ENCODE results near the gene POLR3H. TPM values are rescaled to one million over a fixed set of nuclear protein-coding genes. Genes with fewer than 3 reads are reported as not detected.

The POLR3H gene
- total RNA-seq, 1 donor from 2014 or later, result 39.0 TPM

DNA sequence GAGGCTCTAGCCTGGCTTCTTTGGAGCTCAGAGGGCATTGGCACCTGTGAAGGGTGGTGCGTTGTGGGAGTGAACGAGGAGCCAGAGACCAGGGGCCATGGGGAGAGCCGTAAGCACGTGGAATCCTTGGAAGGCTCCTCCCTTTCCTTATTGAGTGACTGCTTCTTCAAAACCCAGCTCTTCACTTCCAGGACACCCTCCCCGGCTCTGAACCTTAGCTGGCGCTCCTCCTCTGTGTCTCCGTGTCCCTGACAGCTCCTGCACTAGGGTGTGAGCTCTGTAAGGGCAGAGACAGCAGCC is 26.3 kb downstream of the POLR3H start:
- intact Hi-C loops (cut with DNase I), result loop anchor here (10.0 kb wide), 1 partner anchor 123 kb away; no protein-coding TSS in a partner anchor
- H3K36me3 ChIP-seq, result peaks cover 83% of the 10 kb centered on the region

DNA sequence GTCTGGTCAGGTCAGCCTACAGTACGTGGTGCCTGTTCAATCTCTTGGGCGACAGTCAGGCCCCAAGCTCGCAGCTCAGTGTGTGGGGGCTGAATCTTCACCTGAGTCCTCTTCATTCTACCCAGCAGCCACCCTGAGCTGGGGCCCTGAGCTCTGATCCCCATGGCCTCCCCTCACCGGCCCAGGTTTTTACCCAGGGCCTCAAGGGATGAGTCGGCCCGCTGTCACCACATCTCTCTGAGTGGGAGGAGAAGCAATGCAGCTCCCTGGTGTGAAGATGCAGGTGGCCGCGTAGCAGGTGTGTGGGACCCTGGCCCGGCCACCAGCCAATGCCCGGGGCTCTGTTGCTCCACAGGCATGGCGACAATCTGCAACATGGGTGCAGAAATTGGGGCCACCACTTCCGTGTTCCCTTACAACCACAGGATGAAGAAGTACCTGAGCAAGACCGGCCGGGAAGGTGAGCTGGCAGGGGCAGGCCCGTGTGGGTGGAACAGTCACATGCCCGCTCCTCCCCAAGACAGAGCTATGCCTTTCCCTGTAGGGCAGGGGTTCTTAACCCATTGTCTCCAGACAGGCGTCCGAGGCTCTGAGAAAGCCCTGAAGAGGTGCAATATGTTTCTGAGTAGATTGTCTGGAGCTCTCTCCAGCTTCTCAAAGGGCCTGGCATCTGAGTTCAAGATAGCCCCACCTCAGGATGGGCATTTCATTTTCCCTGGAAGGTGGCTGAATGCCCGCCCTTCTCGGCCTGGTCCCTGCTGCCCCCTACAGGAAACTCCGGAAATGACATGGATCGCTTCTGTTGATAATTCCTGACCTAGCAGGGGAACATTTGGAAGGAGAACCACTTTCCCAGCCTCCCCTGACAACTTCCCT is 26.9 kb downstream of the POLR3H start:
- no peaks in the 10 kb centered on the region for H3K27me3 ChIP-seq (ENCODE audit: low read depth)
- intact Hi-C loops (cut with DNase I), result loop anchor here (10.0 kb wide), 1 partner anchor 123 kb away; no protein-coding TSS in a partner anchor
- H3K4me1 ChIP-seq, result peaks cover 5% of the 10 kb centered on the region
- H3K36me3 ChIP-seq, result peaks cover 83% of the 10 kb centered on the region
- no peaks in the 10 kb centered on the region for H3K9me3 ChIP-seq
- TF ChIP-seq, protein P1, sequence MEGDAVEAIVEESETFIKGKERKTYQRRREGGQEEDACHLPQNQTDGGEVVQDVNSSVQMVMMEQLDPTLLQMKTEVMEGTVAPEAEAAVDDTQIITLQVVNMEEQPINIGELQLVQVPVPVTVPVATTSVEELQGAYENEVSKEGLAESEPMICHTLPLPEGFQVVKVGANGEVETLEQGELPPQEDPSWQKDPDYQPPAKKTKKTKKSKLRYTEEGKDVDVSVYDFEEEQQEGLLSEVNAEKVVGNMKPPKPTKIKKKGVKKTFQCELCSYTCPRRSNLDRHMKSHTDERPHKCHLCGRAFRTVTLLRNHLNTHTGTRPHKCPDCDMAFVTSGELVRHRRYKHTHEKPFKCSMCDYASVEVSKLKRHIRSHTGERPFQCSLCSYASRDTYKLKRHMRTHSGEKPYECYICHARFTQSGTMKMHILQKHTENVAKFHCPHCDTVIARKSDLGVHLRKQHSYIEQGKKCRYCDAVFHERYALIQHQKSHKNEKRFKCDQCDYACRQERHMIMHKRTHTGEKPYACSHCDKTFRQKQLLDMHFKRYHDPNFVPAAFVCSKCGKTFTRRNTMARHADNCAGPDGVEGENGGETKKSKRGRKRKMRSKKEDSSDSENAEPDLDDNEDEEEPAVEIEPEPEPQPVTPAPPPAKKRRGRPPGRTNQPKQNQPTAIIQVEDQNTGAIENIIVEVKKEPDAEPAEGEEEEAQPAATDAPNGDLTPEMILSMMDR (IDR thresholded peaks at IDR 0.05), result peak; percentile 85
- no peak overlapping the region for H3K27ac ChIP-seq
- ATAC-seq (peak; percentile 47 to 68), DNase-seq (no peak)
- H3K4me3 ChIP-seq, result no peak overlapping the region

More for the DNA sequence above, 26.3 kb downstream of the POLR3H start:
- TF ChIP-seq, protein P1 (IDR thresholded peaks at IDR 0.05), result no peak
- H3K4me1 ChIP-seq, result peaks cover 6% of the 10 kb centered on the region
- H3K4me3 ChIP-seq, result no peak overlapping the region
- no peaks in the 10 kb centered on the region for H3K27me3 ChIP-seq (ENCODE audit: low read depth)
- H3K9me3 ChIP-seq, result no peaks in the 10 kb centered on the region
- DNase-seq (no peak), ATAC-seq (no peak)
- H3K27ac ChIP-seq, result no peak overlapping the region

- TF ChIP-seq, protein P1 (IDR thresholded peaks at IDR 0.05), result no peak
- no peak for DNase-seq
- Histone ChIP-seq H3K4me3 (no peak overlapping the region), H3K9me3 (no peaks in the 10 kb centered on the region), H3K27me3 (ENCODE audit: low read depth) (no peaks in the 10 kb centered on the region), H3K36me3 (peaks cover 89% of the 10 kb centered on the region), H3K4me1 (peaks cover 5% of the 10 kb centered on the region), H3K27ac (no peak overlapping the region)
- ATAC-seq, result no peak
- intact Hi-C loops (cut with DNase I), result loop anchor here (10.0 kb wide), 1 partner anchor 122 kb away; no protein-coding TSS in a partner anchor
These were observed 27.8 kb downstream of the POLR3H start for GRCh38 chr22:41516462-41516861.

- DNase-seq (no peak), ATAC-seq (no peak)
- Histone ChIP-seq H3K4me1 (peaks cover 5% of the 10 kb centered on the region), H3K27ac (no peak overlapping the region), H3K9me3 (no peaks in the 10 kb centered on the region), H3K27me3 (ENCODE audit: low read depth) (no peaks in the 10 kb centered on the region), H3K4me3 (no peak overlapping the region), H3K36me3 (peaks cover 99% of the 10 kb centered on the region)
- intact Hi-C loops (cut with DNase I), result loop anchor here (10.0 kb wide), 1 partner anchor 119 kb away; no protein-coding TSS in a partner anchor
- TF ChIP-seq, protein P1 (IDR thresholded peaks at IDR 0.05), result no peak
These were observed 30.9 kb downstream of the POLR3H start for GRCh38 chr22:41513391-41513790.

- TF ChIP-seq, protein P1 (IDR thresholded peaks at IDR 0.05), result no peak
- intact Hi-C loops (cut with DNase I), result loop anchor here (10.0 kb wide), 1 partner anchor 118 kb away; no protein-coding TSS in a partner anchor
- Histone ChIP-seq H3K27ac (no peak overlapping the region), H3K9me3 (no peaks in the 10 kb centered on the region), H3K27me3 (ENCODE audit: low read depth) (no peaks in the 10 kb centered on the region), H3K4me3 (no peak overlapping the region), H3K36me3 (peaks cover 99% of the 10 kb centered on the region), H3K4me1 (no peaks in the 10 kb centered on the region)
- ATAC-seq (peak; percentile 5 to 6), DNase-seq (no peak)
These were observed 31.7 kb downstream of the POLR3H start for GRCh38 chr22:41512421-41513194.
